Activated naive CD8-positive, alpha-beta T cell treated with anti-CD3 and anti-CD28 coated beads, Interleukin-2, amount 10 ng/mL, durations not matched to agents 7 days and 5 days (primary cell): ENCODE data around the gene MYRF. TPM values are rescaled to one million over a fixed set of nuclear protein-coding genes. Genes with fewer than 3 reads are reported as not detected.

Experiments
- ATAC-seq: fragments of 150-1000 bp; cut with Tn5 transposase; one replicate; pipeline ENCODE4 v1.10.0; 2021; ENCODE audit warnings: low read depth, moderate library complexity
- POLR2A ChIA-PET: fragments of 350-600 bp; sonication (Branson Sonifier 250); formaldehyde crosslinking; loops from one replicate; lab custom pipeline; 2021; ENCODE audit warnings: antibody characterized with exemption; lab: Charles Lee
- DNase-seq: peaks from one replicate; pipeline ENCODE4 v3.0.0; 2021
- H3K27ac Mint-ChIP-seq: one replicate; pipeline ENCODE4 v1.8.0; 2022; ENCODE audit warnings: mild to moderate bottlenecking, mixed read lengths
- H3K27me3 Mint-ChIP-seq: one replicate; pipeline ENCODE4 v1.8.0; 2022; ENCODE audit warnings: mild to moderate bottlenecking, moderate library complexity, mixed read lengths
- H3K36me3 Mint-ChIP-seq: one replicate; pipeline ENCODE4 v1.8.0; 2021; ENCODE audit warnings: mild to moderate bottlenecking, mixed read lengths
- H3K4me1 Mint-ChIP-seq: one replicate; pipeline ENCODE4 v1.8.0; 2021; ENCODE audit warnings: mixed read lengths
- H3K4me3 Mint-ChIP-seq: one replicate; pipeline ENCODE4 v1.8.0; 2022; ENCODE audit warnings: mild to moderate bottlenecking, moderate library complexity, mixed read lengths
- H3K9me3 Mint-ChIP-seq: one replicate; pipeline ENCODE4 v1.8.0; 2021; ENCODE audit warnings: mixed read lengths
- total RNA-seq, 2 experiments: library from RNA; stranded (reverse); gene quantifications; one replicate each; pipeline ENCODE4 v1.2.3, GENCODE V29; 2021

MYRF gene
- total RNA-seq, 2 experiments from 2014 or later = 3.4 TPM

DNA sequence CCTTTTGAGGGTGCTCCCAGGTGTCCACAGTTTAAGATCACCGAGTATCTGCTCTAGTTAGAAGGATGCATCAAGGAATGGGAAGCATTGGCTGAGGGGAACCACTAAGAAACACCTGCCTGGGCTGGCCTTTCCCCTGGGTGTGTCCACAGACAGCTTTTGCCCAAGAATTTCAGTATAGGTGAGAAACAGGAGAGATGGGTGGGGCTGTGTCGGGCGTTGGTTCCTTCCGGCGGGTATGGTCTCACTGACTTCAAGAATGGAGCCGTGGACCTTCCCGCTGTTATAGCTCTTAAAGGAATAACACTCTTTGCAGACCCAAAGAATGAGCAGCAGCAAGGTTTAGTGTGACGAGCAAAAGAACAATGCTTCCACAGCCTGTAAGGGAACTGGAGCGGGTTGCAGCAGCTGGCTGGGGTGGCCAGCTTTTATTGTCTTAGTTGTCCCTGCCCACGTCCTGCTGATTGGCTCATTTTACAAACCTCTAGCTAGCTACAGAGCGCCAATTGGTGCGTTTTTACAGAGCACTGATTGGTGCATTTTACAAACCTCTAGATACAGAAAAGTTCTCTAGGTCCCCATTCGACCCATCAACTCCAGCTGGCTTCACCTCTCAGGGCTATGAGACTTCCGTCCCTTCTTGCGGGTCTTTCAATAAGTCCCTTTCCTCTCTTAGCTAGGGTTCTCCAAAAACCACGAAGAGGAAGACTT lies 62.0 kb downstream of the MYRF start:
- DNase-seq = no peak
- no peaks in the 10 kb centered on the region for H3K9me3 Mint-ChIP-seq

DNA sequence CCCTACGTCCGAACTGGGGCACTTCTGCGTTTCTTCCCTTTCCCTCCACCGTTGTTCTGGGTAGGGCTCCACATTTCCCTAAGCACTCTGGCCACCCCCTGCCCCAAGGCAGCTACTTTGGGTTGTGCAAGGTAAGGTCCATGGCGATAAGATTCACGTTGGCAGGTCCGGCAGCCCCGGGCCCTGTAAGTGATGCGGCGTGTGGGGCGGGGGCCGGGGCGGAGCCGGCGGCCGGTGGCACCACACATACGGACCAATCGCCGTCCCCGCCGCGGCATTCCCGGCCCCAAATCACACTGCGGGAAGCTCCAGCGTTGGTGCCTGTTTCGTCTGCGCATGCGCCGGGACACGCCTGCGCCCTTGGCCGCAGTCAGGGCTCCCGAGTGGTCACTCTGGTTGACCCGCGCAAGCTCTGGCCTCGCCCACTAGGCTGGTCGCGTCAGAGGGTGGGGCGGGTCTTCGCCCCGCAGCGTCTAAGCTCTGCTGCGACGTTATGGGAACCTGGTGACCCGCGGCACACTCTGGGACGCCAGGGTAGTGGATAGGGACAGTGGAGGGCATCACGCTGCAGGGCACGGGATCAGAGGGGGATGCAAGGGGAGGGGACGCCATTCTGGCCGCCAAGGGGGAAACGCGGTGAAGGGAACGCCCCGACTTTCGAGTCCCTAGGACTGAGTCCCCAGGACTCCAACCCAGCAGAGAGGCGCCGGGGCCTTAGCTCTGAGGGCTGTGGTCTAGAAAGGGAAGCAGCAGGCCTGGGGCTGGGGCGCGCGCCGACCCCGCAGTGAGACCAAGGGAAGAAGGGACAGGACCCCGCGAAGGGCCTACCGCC lies 62.7 kb downstream of the MYRF start:
- DNase-seq (peak; percentile 73), ATAC-seq (peak; percentile 34)
- H3K27ac Mint-ChIP-seq = peak overlapping the region; percentile 94
- peaks cover 32% of the 10 kb centered on the region for H3K36me3 Mint-ChIP-seq
- peaks cover 12% of the 10 kb centered on the region for H3K4me1 Mint-ChIP-seq
- H3K9me3 Mint-ChIP-seq = no peaks in the 10 kb centered on the region
- peaks cover 14% of the 10 kb centered on the region for H3K27me3 Mint-ChIP-seq
- POLR2A ChIA-PET = interaction anchor here (0.6 to 7.4 kb wide), 14 partner anchors 8 to 309 kb away, joined by 3 to 140 read pairs (median 4); partner anchors contain the start of genes FADS2, FEN1, INCENP and TMEM258
- peak overlapping the region; percentile 98 for H3K4me3 Mint-ChIP-seq

More for the DNA sequence above, 62.0 kb downstream of the MYRF start:
- no peak for ATAC-seq
- Mint-ChIP-seq H3K4me3 (peak overlapping the region; percentile 98), H3K27me3 (peaks cover 10% of the 10 kb centered on the region), H3K36me3 (peaks cover 37% of the 10 kb centered on the region), H3K27ac (peak overlapping the region; percentile 94), H3K4me1 (peaks cover 12% of the 10 kb centered on the region)
- POLR2A ChIA-PET = interaction anchor here (0.8 to 7.4 kb wide), 11 partner anchors 9 to 154 kb away, joined by 3 to 140 read pairs (median 7); partner anchors contain the start of genes FADS2, FEN1 and TMEM258

DNA sequence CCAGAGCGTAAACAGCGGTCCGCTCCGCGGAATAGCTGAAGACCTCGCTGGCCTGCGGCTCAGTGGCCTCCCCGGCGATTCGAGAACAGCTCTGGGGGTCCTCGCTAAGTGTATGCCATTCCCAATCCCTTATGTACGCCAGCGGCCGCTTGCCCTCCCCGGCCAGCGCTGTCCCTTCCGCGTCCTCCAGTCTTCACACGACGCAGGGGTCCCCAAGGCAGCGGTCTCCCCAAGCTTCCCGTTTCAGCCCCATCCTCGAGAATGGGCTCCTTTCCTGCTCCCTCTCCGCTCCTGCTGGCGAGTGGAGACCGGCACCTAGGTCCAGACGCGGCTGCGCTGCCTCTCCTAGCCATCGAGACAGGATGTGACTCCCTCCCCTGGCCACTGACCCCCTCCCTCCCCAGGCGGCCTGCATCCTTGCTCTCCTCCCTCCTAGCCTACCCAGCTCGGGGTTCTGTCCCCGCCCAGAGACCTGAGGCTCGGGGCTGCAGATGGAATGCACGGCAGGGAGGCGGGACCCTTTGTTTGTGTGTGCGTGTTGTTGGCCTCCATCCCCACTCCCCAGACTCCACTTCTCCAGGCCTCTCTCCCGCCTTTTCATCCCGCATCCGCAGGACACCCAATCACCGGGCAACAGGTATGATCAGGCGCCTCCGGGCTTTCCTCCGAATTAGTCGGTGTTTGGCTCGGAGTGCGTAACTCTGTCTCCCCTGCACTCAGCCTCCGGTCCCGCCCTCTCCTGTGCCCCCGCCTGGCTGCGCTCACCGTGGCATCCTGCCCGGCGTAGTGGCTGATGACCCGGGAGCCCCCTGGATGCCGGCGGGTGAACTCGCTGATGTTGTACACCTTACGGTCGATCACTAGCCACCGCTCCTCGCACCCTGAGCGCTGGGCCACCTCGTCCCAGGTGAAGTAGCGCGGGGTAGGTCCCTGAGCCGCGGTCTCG lies 63.6 kb downstream of the MYRF start:
- POLR2A ChIA-PET = interaction anchor here (1.0 to 7.4 kb wide), 10 partner anchors 11 to 308 kb away, joined by 3 to 140 read pairs (median 10); partner anchors contain the start of genes FADS2, FEN1, INCENP and TMEM258
- peak; percentile 74 for DNase-seq
- no peaks in the 10 kb centered on the region for H3K9me3 Mint-ChIP-seq

DNA sequence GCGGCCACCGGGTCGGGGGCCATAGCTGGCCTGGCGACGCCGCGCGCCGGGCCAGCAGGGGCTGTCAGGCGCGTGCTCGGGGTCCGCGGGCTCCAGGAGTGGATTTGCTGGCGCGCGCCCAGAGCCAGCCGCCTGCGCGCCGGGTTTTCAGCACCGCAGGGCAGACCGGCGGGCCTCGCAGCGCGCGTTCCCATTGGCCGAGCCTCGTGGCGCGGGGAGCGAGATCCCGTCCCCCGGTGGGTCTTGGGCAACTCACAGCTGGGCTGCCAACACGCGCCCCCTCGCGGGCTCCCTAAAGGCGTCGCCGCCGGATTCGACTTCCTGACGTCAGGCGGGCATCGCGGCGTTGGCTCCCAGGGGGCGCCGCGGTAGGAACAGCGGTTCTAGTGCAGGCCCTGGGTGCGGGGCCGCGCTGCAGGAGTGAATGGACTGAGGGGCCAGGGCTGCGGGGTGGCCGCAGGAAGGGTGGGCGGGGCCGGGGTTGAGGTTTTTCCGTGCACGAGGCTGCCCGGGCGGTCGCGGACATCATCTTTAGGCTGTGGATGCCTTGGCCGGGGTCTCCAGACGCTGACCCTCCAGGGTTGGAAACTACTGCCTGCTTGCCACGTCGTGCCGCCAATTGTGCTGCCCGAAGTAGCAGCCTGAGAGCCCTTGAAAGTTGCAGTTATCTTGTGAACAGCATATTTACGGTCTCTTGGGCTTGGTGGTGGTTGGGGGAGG lies 64.5 kb downstream of the MYRF start, which contains the start of gene FADS1:
FADS1 (minus strand) TSS at position 268 of the 720 bp plus-strand sequence; CDS start at position 194, 74 bp downstream.
- Mint-ChIP-seq H3K27ac (peak within 1 kb of the TSS; percentile 94), H3K9me3 (no peaks in the 10 kb centered on the region), H3K36me3 (peaks cover 27% of the 10 kb centered on the region), H3K4me1 (peaks cover 12% of the 10 kb centered on the region), H3K27me3 (peaks cover 23% of the 10 kb centered on the region), H3K4me3 (peak within 1 kb of the TSS; percentile 98)
- ATAC-seq (peak; percentile 69), DNase-seq (peak; percentile 86)
- POLR2A ChIA-PET = interaction anchor here (3.3 to 7.4 kb wide), 4 partner anchors 12 to 24 kb away, joined by 24 to 140 read pairs (median 43); partner anchors contain the start of genes FADS2, FEN1 and TMEM258

More for the DNA sequence above, 63.6 kb downstream of the MYRF start:
- peak overlapping the region; percentile 94 for H3K27ac Mint-ChIP-seq
- peaks cover 19% of the 10 kb centered on the region for H3K27me3 Mint-ChIP-seq
- ATAC-seq = peak; percentile 68
- H3K4me3 Mint-ChIP-seq = peak overlapping the region; percentile 98
- peaks cover 29% of the 10 kb centered on the region for H3K36me3 Mint-ChIP-seq
- peaks cover 12% of the 10 kb centered on the region for H3K4me1 Mint-ChIP-seq

DNA sequence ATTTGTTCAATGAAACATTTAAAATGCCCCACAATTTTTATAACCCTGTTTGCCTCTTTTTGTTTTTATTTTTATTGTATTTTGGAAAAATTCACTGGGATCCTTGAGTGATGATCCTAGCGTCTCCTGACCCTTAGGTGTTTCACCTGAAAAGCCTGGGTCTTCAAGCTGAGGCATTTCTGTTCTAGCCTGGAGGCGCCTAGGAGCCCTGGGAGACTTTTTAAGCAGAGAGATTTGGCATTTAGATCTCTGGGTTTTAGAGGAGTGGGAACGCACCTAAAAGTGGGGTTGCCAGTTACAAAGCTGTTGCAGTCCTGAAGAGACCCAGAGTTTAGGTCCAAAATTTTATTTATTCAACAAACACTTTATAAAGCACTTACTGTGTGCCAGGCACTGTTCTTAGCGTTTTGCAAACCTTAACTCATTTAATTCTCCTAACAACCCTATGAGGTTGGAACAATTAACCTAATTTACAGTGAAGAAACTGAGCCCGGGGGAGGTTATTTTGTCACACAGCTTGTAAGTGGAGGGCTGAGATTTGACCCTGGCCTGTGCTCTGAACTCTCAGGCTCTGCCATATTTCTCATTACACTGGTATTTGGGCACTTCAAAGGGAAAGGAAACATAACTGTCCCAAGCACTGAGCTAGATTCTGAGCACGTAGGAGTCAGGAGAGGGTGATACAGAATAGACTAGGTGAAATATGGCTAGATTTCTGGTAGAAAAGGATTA lies 65.2 kb downstream of the MYRF start:
- H3K27ac Mint-ChIP-seq = no peak overlapping the region
- H3K9me3 Mint-ChIP-seq = no peaks in the 10 kb centered on the region
- peaks cover 23% of the 10 kb centered on the region for H3K27me3 Mint-ChIP-seq
- H3K4me1 Mint-ChIP-seq = peaks cover 10% of the 10 kb centered on the region
- H3K4me3 Mint-ChIP-seq = peak overlapping the region; percentile 98
- POLR2A ChIA-PET = interaction anchor here (1.1 to 7.4 kb wide), 5 partner anchors 11 to 24 kb away, joined by 5 to 140 read pairs (median 34); partner anchors contain the start of genes FADS2, FEN1 and TMEM258
- no peak for ATAC-seq
- DNase-seq = no peak
- peaks cover 19% of the 10 kb centered on the region for H3K36me3 Mint-ChIP-seq

DNA sequence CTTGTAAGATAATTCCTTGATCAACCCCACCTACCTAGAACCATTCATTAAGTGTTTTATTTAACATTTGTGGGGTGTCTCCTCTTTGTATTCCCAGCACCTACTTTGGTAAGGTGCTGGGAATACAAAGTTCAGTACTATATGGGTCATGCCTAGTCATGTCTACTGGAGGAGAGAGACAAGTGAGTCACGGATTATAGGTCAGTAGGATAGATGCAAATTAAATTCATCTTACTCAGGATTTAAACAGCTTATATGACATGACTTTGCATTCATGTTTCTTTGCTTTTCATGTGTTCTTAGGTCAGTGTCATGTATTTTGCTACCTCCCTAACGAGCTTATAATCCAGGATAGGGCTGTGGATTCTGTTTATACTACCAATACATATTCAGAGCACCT lies 67.7 kb downstream of the MYRF start:
- Mint-ChIP-seq H3K4me3 (no peak overlapping the region), H3K9me3 (no peaks in the 10 kb centered on the region), H3K4me1 (peaks cover 2% of the 10 kb centered on the region), H3K27me3 (peaks cover 37% of the 10 kb centered on the region), H3K36me3 (peaks cover 8% of the 10 kb centered on the region), H3K27ac (no peak overlapping the region)
- no peak for ATAC-seq
- POLR2A ChIA-PET = interaction anchor here (1.6 to 7.4 kb wide), 2 partner anchors 9 to 14 kb away, joined by 6 to 140 read pairs; partner anchors contain the start of gene FADS2
- no peak for DNase-seq

DNA sequence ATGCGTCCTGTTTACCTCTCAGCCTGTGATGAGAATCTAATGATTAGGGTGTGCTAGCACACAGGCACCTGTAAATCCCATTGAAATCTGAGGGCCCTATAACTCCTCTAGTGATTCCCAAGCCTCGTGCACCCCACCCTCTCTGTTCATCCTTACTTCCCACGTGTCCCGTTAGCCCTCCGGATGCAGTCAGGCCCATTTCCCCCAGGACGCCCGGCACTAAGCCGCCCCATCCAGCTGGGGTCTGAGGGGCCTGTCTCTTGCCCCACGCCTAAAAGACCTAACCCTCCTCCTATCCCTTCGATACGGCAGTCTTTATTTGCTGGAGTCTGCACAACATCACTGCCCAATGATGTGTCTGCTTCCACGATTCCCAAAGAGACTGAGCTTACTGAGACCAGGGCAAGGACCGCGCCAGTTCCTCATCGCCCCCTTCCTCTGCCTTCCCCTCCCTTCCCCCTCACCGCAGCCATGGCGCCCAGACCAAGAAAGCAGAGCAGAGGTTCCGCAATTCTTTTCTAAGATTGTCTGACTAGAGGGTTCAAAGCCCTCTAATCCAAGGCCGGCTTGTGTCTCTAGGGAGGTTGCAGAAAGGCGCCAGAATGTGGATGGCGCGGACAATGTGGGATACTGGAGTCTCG lies 74.6 kb downstream of the MYRF start:
- Mint-ChIP-seq H3K27ac (peak overlapping the region; percentile 89), H3K4me1 (peaks cover 34% of the 10 kb centered on the region), H3K9me3 (no peaks in the 10 kb centered on the region), H3K27me3 (peaks cover 14% of the 10 kb centered on the region), H3K4me3 (peak overlapping the region; percentile 94), H3K36me3 (peaks cover 25% of the 10 kb centered on the region)
- ATAC-seq (no peak), DNase-seq (no peak)
- POLR2A ChIA-PET = interaction anchor here (1.2 to 7.2 kb wide), 3 partner anchors 10 to 20 kb away, joined by 3 to 140 read pairs (median 6); partner anchors contain the start of gene FADS1

DNA sequence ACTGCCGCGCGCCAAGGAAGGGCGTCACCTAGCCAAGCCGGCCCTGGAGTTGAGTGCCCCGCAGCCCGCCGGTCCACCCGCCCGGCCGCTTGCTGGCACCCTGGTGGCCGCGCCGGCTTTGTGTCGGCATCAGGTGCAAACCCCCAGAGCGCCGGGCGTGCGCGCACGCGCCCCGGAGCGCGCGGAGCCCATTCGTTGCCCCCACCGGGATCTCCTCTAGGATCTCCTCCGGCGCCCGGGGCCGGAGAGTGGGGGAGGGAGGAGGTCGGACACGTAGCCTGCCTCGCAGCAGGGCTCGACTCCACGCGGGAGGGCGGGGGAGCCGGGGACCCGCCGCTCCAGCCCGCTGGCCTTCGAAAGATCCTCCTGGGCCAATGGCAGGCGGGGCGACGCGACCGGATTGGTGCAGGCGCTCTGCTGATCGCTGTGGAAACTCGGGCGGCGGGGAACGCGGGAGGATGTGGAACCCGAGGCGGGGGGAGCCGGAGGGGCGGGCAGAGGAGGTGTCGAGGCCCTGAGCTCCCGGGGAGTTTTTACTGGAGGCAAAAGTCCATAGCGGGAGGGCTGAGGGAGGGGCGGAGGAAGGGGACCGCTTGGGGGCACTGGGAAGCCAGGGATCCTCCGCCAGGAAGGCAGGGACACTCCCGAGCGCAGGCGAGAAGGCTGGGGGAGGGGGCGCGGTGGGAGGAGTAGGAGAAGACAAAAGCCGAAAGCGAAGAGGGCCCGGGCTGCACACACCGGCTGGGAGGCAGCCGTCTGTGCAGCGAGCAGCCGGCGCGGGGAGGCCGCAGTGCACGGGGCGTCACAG lies 75.3 kb downstream of the MYRF start, which contains the start of gene FADS2:
FADS2 (plus strand) TSS at position 730 of the 808 bp plus-strand sequence. CDS start 91 bp downstream, outside the sequence.
- peaks cover 38% of the 10 kb centered on the region for H3K4me1 Mint-ChIP-seq

DNA sequence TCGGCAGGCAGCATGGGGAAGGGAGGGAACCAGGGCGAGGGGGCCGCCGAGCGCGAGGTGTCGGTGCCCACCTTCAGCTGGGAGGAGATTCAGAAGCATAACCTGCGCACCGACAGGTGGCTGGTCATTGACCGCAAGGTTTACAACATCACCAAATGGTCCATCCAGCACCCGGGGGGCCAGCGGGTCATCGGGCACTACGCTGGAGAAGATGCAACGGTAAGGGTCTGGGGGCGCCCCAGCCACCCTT lies 75.9 kb downstream of the MYRF start:
- no peak for DNase-seq

More for the DNA sequence above, 75.3 kb downstream of the MYRF start, which contains the start of gene FADS2:
- Mint-ChIP-seq H3K27me3 (peaks cover 14% of the 10 kb centered on the region), H3K27ac (peak within 1 kb of the TSS; percentile 89), H3K36me3 (peaks cover 29% of the 10 kb centered on the region), H3K9me3 (no peaks in the 10 kb centered on the region), H3K4me3 (peak within 1 kb of the TSS; percentile 94)
- POLR2A ChIA-PET = interaction anchor here (1.0 to 7.2 kb wide), 7 partner anchors 9 to 140 kb away, joined by 3 to 140 read pairs (median 8); partner anchors contain the start of genes FADS1, FEN1, FTH1 and TMEM258
- peak; percentile 88 for ATAC-seq
- DNase-seq = peak; percentile 92

More for the DNA sequence above, 75.9 kb downstream of the MYRF start:
- ATAC-seq = no peak
- Mint-ChIP-seq H3K4me3 (peak overlapping the region; percentile 94), H3K4me1 (peaks cover 44% of the 10 kb centered on the region), H3K27ac (peak overlapping the region; percentile 89), H3K27me3 (peaks cover 8% of the 10 kb centered on the region), H3K9me3 (no peaks in the 10 kb centered on the region), H3K36me3 (peaks cover 25% of the 10 kb centered on the region)
- POLR2A ChIA-PET = interaction anchor here (1.0 to 7.2 kb wide), 6 partner anchors 8 to 139 kb away, joined by 4 to 140 read pairs (median 10); partner anchors contain the start of genes FADS1, FEN1, FTH1 and TMEM258
